KMS-11 (cell line): Measurements from ENCODE around the gene CRACDL.

Source experiments
- H2AFZ ChIP-seq: fragments of 200-600 bp; sonication (generic); 2 replicates; pipeline ENCODE4 v1.6.1; 2016; ENCODE audit warnings: antibody characterized with exemption, mixed run types, low read depth
- H3K27ac ChIP-seq: fragments of 200-600 bp; sonication (generic); 2 replicates; pipeline ENCODE4 v1.6.1; 2016; ENCODE audit warnings: mild to moderate bottlenecking, mixed run types
- H3K27me3 ChIP-seq: fragments of 200-600 bp; sonication (generic); 2 replicates; pipeline ENCODE4 v1.6.1; 2017; ENCODE audit warnings: mild to moderate bottlenecking, low read depth, mixed run types, moderate library complexity; ENCODE audit not compliant: insufficient read depth
- H3K36me3 ChIP-seq: fragments of 200-600 bp; sonication (generic); 2 replicates; pipeline ENCODE4 v1.6.1; 2017; ENCODE audit warnings: mild to moderate bottlenecking, mixed run types; ENCODE audit not compliant: insufficient read depth
- H3K4me1 ChIP-seq: fragments of 200-600 bp; sonication (generic); 2 replicates; pipeline ENCODE4 v1.6.1; 2016; ENCODE audit warnings: mild to moderate bottlenecking, low read depth, mixed run types; ENCODE audit not compliant: poor library complexity, severe bottlenecking
- H3K4me2 ChIP-seq: fragments of 200-600 bp; sonication (generic); 2 replicates; pipeline ENCODE4 v1.7.0; 2016; ENCODE audit warnings: mild to moderate bottlenecking, mixed run types
- H3K4me3 ChIP-seq: fragments of 200-600 bp; sonication (generic); IDR thresholded peaks from 2 replicates; pipeline ENCODE4 v1.6.1; 2017; ENCODE audit warnings: low read depth, low read length, mixed read lengths; ENCODE audit not compliant: insufficient read depth
- H3K79me2 ChIP-seq: fragments of 200-600 bp; sonication (generic); 2 replicates; pipeline ENCODE4 v1.6.1; 2016; ENCODE audit warnings: low read depth, mixed run types; ENCODE audit not compliant: insufficient read depth
- H3K9ac ChIP-seq: fragments of 200-600 bp; sonication (generic); 2 replicates; pipeline ENCODE4 v1.6.1; 2016; ENCODE audit warnings: mild to moderate bottlenecking, mixed run types
- H4K20me1 ChIP-seq: fragments of 200-600 bp; sonication (generic); 2 replicates; pipeline ENCODE4 v1.6.1; 2016; ENCODE audit warnings: mild to moderate bottlenecking, mixed run types; ENCODE audit not compliant: insufficient read depth
- TF ChIP-seq, protein P1 (sequence below): fragments of 200-600 bp; sonication (generic); conservative IDR thresholded peaks from 2 replicates; pipeline ENCODE4 v1.6.1; 2017; ENCODE audit warnings: low read depth, mild to moderate bottlenecking, antibody characterized with exemption, low read length, moderate library complexity, mixed read lengths

Gene CRACDL

DNA sequence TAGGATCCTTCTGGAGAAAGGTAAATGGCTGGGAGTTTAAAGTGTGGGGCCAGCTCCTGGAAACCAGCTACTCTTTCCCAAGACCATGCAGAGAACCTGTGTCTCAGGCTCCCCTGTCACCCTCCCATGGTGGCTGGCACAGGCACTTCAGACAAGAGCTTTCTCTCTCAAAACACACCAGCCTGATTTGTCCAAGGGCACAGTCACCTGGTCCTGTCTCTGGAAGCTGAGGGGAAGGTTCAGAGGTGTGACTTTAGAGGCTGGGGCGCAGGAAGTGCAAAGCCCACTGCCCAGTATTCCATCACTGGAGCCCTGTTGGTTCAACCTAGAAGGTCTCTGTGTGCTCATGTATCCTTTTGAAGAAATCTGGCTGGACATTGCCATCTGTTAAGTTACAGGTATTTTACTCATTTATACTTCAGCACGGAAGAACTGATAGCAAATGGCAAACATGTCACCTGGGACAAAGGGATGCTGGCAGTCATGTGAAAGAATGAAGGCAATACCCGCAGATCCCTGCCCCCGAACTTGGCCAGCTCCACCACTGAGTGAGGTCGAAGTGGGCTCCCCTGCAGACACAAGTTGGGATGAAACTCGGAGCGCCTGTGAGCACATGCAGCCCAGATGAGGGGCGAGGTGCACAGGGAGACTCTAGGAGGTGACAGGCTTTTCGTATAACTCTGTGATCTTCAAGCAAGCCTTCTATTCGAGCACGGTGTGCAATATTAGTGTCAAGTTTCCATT lies 108.2 kb downstream of the CRACDL start:
- no peaks in the 10 kb centered on the region for H3K27me3 ChIP-seq
- H3K4me2 ChIP-seq = no peak overlapping the region
- TF ChIP-seq, protein P1, sequence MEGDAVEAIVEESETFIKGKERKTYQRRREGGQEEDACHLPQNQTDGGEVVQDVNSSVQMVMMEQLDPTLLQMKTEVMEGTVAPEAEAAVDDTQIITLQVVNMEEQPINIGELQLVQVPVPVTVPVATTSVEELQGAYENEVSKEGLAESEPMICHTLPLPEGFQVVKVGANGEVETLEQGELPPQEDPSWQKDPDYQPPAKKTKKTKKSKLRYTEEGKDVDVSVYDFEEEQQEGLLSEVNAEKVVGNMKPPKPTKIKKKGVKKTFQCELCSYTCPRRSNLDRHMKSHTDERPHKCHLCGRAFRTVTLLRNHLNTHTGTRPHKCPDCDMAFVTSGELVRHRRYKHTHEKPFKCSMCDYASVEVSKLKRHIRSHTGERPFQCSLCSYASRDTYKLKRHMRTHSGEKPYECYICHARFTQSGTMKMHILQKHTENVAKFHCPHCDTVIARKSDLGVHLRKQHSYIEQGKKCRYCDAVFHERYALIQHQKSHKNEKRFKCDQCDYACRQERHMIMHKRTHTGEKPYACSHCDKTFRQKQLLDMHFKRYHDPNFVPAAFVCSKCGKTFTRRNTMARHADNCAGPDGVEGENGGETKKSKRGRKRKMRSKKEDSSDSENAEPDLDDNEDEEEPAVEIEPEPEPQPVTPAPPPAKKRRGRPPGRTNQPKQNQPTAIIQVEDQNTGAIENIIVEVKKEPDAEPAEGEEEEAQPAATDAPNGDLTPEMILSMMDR = no peak
- H3K27ac ChIP-seq = no peak overlapping the region
- H3K36me3 ChIP-seq = no peaks in the 10 kb centered on the region
- H3K79me2 ChIP-seq = no peaks in the 10 kb centered on the region
- H3K4me1 ChIP-seq = no peaks in the 10 kb centered on the region
- no peak overlapping the region for H3K4me3 ChIP-seq
- H2AFZ ChIP-seq = no peak overlapping the region
- no peak overlapping the region for H3K9ac ChIP-seq
- H4K20me1 ChIP-seq = no peaks in the 10 kb centered on the region

DNA sequence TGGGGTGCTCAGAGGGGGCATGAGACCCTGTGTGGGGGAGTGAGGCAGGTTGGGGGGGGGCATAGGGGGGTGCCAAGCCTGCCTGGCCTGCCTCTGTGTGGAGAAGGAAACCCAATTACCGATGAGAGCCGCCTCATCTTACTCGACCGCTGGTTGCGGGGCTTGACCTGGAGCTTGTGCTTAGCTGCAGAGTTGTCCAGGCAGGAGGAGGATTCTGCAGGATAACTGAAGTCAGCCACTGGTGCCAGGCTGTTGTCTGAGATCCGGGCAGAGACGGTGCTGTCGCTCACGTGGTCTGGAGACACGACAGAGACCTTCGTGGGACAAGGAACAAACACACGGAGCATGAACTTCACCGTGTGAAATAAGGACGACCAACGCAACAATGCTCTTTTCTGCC lies 109.2 kb downstream of the CRACDL start:
- Histone ChIP-seq H3K36me3 (no peaks in the 10 kb centered on the region), H3K27ac (no peak overlapping the region), H3K9ac (no peak overlapping the region), H2AFZ (no peak overlapping the region), H3K79me2 (no peaks in the 10 kb centered on the region), H4K20me1 (no peaks in the 10 kb centered on the region), H3K4me1 (no peaks in the 10 kb centered on the region), H3K27me3 (no peaks in the 10 kb centered on the region), H3K4me2 (no peak overlapping the region), H3K4me3 (no peak overlapping the region)
- TF ChIP-seq, protein P1 = no peak

DNA sequence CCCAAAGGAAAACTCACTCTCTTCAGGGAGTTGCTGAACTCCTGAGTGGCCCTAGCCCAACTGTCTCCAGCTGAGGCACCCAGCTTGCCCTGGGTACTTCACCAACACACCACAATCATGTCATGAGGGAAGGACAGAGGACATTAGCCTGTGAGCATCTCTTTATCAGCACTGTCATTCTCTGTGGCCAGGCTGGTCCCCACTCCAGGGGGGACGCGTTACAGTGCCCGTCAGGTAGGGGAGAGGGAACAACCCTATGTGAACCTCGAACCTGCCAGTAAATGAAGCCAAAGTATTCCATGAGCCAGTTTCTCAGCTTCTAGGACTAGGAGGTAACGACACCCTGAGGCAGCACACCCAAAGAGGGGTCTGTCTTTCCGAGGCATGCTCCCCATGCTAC lies 110.2 kb downstream of the CRACDL start:
- TF ChIP-seq, protein P1 = no peak
- no peak overlapping the region for H3K9ac ChIP-seq
- no peaks in the 10 kb centered on the region for H3K4me1 ChIP-seq
- no peak overlapping the region for H3K4me2 ChIP-seq
- H3K27me3 ChIP-seq = no peaks in the 10 kb centered on the region
- H3K27ac ChIP-seq = no peak overlapping the region
- no peak overlapping the region for H2AFZ ChIP-seq
- H3K36me3 ChIP-seq = no peaks in the 10 kb centered on the region
- H3K79me2 ChIP-seq = no peaks in the 10 kb centered on the region
- H4K20me1 ChIP-seq = no peaks in the 10 kb centered on the region
- H3K4me3 ChIP-seq = no peak overlapping the region

DNA sequence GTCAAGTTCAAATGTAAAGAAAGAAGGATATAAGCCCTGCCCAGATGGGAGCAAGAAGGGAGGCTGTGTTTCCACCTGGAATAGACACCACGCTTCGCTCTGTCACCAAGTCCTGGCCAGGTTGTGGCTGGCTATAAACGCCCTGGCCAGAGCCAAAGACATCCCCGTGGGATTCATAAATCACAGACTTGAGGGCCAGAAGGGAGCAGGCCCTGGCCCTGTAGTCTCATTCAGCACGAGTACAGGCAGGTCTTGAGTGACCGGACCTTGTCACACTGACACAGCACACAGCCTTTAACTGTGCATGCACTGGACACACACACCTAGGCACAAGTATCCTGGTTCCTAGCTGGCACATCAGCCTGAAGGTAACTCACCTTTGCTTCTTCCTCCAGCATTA lies 110.6 kb downstream of the CRACDL start:
- H2AFZ ChIP-seq = no peak overlapping the region
- no peak overlapping the region for H3K4me3 ChIP-seq
- no peak overlapping the region for H3K27ac ChIP-seq
- H4K20me1 ChIP-seq = no peaks in the 10 kb centered on the region
- no peak overlapping the region for H3K4me2 ChIP-seq
- no peak overlapping the region for H3K9ac ChIP-seq
- no peaks in the 10 kb centered on the region for H3K36me3 ChIP-seq
- TF ChIP-seq, protein P1 = no peak
- H3K79me2 ChIP-seq = no peaks in the 10 kb centered on the region
- H3K27me3 ChIP-seq = no peaks in the 10 kb centered on the region
- H3K4me1 ChIP-seq = no peaks in the 10 kb centered on the region
